WTC11 (cell line): ENCODE data around the gene NPAS3. TPM values are rescaled to one million over a fixed set of nuclear protein-coding genes. Genes with fewer than 3 reads are reported as not detected.

Source experiments
- ATAC-seq: fragments of 200-7000 bp; cut with Tn5 transposase; 2 replicates; pipeline ENCODE4 v1.10.0; 2021; ENCODE audit warnings: mild to moderate bottlenecking, moderate library complexity
- CTCF ChIA-PET: fragments of 300-600 bp; sonication (Branson Sonifier 250); formaldehyde crosslinking; loops from one replicate; lab custom pipeline; 2021; ENCODE audit warnings: antibody characterized with exemption; lab: Charles Lee
- POLR2A ChIA-PET: fragments of 350-600 bp; sonication (Branson Sonifier 250); formaldehyde crosslinking; loops from one replicate; lab custom pipeline; 2021; ENCODE audit warnings: antibody characterized with exemption; lab: Charles Lee
- DNase-seq: peaks from one replicate; pipeline ENCODE4 v3.0.0; 2021; ENCODE audit warnings: low spot score
- H3K27ac Mint-ChIP-seq: 2 replicates; pipeline ENCODE4 v1.8.0; 2021; ENCODE audit warnings: mixed read lengths
- H3K27me3 Mint-ChIP-seq: 2 replicates; pipeline ENCODE4 v1.8.0; 2021; ENCODE audit warnings: low read depth, mild to moderate bottlenecking, moderate library complexity, mixed read lengths
- H3K36me3 Mint-ChIP-seq: 2 replicates; pipeline ENCODE4 v1.8.0; 2021; ENCODE audit warnings: mixed read lengths
- H3K4me1 Mint-ChIP-seq: 2 replicates; pipeline ENCODE4 v1.8.0; 2022; ENCODE audit warnings: mixed read lengths
- H3K4me3 Mint-ChIP-seq: 2 replicates; pipeline ENCODE4 v1.8.0; 2021; ENCODE audit warnings: mild to moderate bottlenecking, moderate library complexity, mixed read lengths
- H3K9me3 Mint-ChIP-seq: 2 replicates; pipeline ENCODE4 v1.8.0; 2021; ENCODE audit warnings: mixed read lengths
- AFF4 ChIP-seq: sonication (generic); formaldehyde crosslinking; IDR thresholded peaks from 2 replicates; pipeline ENCODE4 v1.8.1; 2023; ENCODE audit warnings: mild to moderate bottlenecking, missing genetic modification reagents, borderline replicate concordance
- E2F4 ChIP-seq: sonication (generic); formaldehyde crosslinking; IDR thresholded peaks from 2 replicates; pipeline ENCODE4 v1.8.1; 2022; ENCODE audit warnings: low read depth, mild to moderate bottlenecking, moderate library complexity, missing genetic modification reagents, borderline replicate concordance
- ERG ChIP-seq: fragments of 250-450 bp; sonication (Bioruptor Pico); IDR thresholded peaks from 2 replicates; pipeline ENCODE4 v1.8.0; 2021; ENCODE audit warnings: mild to moderate bottlenecking
- GABPB1 ChIP-seq: sonication (generic); formaldehyde crosslinking; IDR thresholded peaks from 2 replicates; pipeline ENCODE4 v1.8.1; 2023; ENCODE audit warnings: mild to moderate bottlenecking, missing genetic modification reagents
- NFE2L1 ChIP-seq: sonication (generic); formaldehyde crosslinking; IDR thresholded peaks from 2 replicates; pipeline ENCODE4 v1.8.1; 2023; ENCODE audit warnings: missing genetic modification reagents
- NR2C2 ChIP-seq: sonication (generic); formaldehyde crosslinking; IDR thresholded peaks from 2 replicates; pipeline ENCODE4 v1.8.0; 2022; ENCODE audit warnings: mild to moderate bottlenecking, missing genetic modification reagents
- RELA ChIP-seq: sonication (generic); formaldehyde crosslinking; IDR thresholded peaks from 2 replicates; pipeline ENCODE4 v1.8.1; 2022; ENCODE audit warnings: missing genetic modification reagents, mild to moderate bottlenecking, borderline replicate concordance
- RORB ChIP-seq: fragments of 250-450 bp; sonication (Bioruptor Pico); IDR thresholded peaks from 2 replicates; pipeline ENCODE4 v1.9.0; 2021; ENCODE audit warnings: mild to moderate bottlenecking
- ZNF121 ChIP-seq: sonication (generic); formaldehyde crosslinking; IDR thresholded peaks from 2 replicates; pipeline ENCODE4 v1.8.0; 2023; ENCODE audit warnings: missing genetic modification reagents
- ZNF219 ChIP-seq: sonication (generic); formaldehyde crosslinking; IDR thresholded peaks from 2 replicates; pipeline ENCODE4 v1.8.0; 2023; ENCODE audit warnings: missing genetic modification reagents, mild to moderate bottlenecking, borderline replicate concordance
- ZNF317 ChIP-seq: sonication (generic); formaldehyde crosslinking; IDR thresholded peaks from 2 replicates; pipeline ENCODE4 v1.8.1; 2023; ENCODE audit warnings: low read depth, mild to moderate bottlenecking, moderate library complexity, missing genetic modification reagents, borderline replicate concordance
- ZNF396 ChIP-seq: fragments of 250-450 bp; sonication (Bioruptor Pico); IDR thresholded peaks from 2 replicates; pipeline ENCODE4 v1.8.0; 2021; ENCODE audit warnings: mild to moderate bottlenecking, moderate library complexity, borderline replicate concordance
- total RNA-seq: library from RNA; stranded (reverse); gene quantifications from 3 replicates; pipeline ENCODE4 v1.2.3, GENCODE V29; 2021
- TF ChIP-seq, protein P1 (sequence below): fragments of 250-450 bp; sonication (Bioruptor Pico); IDR thresholded peaks from 2 replicates; pipeline ENCODE4 v1.9.0; 2021; ENCODE audit warnings: moderate library complexity, mild to moderate bottlenecking, inconsistent platforms, borderline replicate concordance
- TF ChIP-seq, protein P2 (sequence below): sonication (generic); formaldehyde crosslinking; IDR thresholded peaks from 2 replicates; pipeline ENCODE4 v1.8.0; 2023; ENCODE audit warnings: mild to moderate bottlenecking, missing genetic modification reagents
- TF ChIP-seq, protein P3 (sequence below): sonication (generic); formaldehyde crosslinking; IDR thresholded peaks from 2 replicates; pipeline ENCODE4 v1.8.1; 2023; ENCODE audit warnings: mild to moderate bottlenecking, missing genetic modification reagents

NPAS3 gene
- total RNA-seq, 1 experiment from 2014 or later, result 3.2 TPM

- TF ChIP-seq, protein P1, sequence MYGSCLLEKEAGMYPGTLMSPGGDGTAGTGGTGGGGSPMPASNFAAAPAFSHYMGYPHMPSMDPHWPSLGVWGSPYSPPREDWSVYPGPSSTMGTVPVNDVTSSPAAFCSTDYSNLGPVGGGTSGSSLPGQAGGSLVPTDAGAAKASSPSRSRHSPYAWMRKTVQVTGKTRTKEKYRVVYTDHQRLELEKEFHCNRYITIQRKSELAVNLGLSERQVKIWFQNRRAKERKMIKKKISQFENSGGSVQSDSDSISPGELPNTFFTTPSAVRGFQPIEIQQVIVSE (CRISPR knock-in tag), result no peak
- TF ChIP-seq, protein P2, sequence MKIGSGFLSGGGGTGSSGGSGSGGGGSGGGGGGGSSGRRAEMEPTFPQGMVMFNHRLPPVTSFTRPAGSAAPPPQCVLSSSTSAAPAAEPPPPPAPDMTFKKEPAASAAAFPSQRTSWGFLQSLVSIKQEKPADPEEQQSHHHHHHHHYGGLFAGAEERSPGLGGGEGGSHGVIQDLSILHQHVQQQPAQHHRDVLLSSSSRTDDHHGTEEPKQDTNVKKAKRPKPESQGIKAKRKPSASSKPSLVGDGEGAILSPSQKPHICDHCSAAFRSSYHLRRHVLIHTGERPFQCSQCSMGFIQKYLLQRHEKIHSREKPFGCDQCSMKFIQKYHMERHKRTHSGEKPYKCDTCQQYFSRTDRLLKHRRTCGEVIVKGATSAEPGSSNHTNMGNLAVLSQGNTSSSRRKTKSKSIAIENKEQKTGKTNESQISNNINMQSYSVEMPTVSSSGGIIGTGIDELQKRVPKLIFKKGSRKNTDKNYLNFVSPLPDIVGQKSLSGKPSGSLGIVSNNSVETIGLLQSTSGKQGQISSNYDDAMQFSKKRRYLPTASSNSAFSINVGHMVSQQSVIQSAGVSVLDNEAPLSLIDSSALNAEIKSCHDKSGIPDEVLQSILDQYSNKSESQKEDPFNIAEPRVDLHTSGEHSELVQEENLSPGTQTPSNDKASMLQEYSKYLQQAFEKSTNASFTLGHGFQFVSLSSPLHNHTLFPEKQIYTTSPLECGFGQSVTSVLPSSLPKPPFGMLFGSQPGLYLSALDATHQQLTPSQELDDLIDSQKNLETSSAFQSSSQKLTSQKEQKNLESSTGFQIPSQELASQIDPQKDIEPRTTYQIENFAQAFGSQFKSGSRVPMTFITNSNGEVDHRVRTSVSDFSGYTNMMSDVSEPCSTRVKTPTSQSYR, result no peak
- TF ChIP-seq GABPB1 (CRISPR knock-in tag) (no peak), ZNF121 (CRISPR knock-in tag) (no peak), ERG (CRISPR knock-in tag) (no peak), E2F4 (CRISPR knock-in tag) (no peak), RELA (CRISPR knock-in tag) (no peak), NR2C2 (no peak), ZNF317 (CRISPR knock-in tag) (no peak)
- TF ChIP-seq, protein P3, sequence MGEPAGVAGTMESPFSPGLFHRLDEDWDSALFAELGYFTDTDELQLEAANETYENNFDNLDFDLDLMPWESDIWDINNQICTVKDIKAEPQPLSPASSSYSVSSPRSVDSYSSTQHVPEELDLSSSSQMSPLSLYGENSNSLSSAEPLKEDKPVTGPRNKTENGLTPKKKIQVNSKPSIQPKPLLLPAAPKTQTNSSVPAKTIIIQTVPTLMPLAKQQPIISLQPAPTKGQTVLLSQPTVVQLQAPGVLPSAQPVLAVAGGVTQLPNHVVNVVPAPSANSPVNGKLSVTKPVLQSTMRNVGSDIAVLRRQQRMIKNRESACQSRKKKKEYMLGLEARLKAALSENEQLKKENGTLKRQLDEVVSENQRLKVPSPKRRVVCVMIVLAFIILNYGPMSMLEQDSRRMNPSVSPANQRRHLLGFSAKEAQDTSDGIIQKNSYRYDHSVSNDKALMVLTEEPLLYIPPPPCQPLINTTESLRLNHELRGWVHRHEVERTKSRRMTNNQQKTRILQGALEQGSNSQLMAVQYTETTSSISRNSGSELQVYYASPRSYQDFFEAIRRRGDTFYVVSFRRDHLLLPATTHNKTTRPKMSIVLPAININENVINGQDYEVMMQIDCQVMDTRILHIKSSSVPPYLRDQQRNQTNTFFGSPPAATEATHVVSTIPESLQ, result no peak
Measured at GRCh38 chr14:33602396-33602795, 663.7 kb downstream of the NPAS3 start (continued).

GRCh38 chr14:33606591-33606990 lies 667.9 kb downstream of the NPAS3 start:
- Mint-ChIP-seq H3K9me3 (peaks cover 7% of the 10 kb centered on the region), H3K27me3 (no peaks in the 10 kb centered on the region)

More at GRCh38 chr14:33606591-33606990, 667.9 kb downstream of the NPAS3 start:
- no peaks in the 10 kb centered on the region for H3K36me3 Mint-ChIP-seq
- ChIA-PET POLR2A (no interaction called here), CTCF (no interaction called here)
- ATAC-seq (no peak), DNase-seq (no peak)
- no peak for TF ChIP-seq RORB (CRISPR knock-in tag)
- no peak for TF ChIP-seq AFF4
- no peak for TF ChIP-seq ZNF396 (CRISPR knock-in tag)
- no peak for TF ChIP-seq ZNF317 (CRISPR knock-in tag)
- TF ChIP-seq ZNF219, result no peak
- no peak for TF ChIP-seq NFE2L1 (CRISPR knock-in tag)
- peaks cover 8% of the 10 kb centered on the region for H3K4me1 Mint-ChIP-seq
- no peak overlapping the region for H3K4me3 Mint-ChIP-seq
- H3K27ac Mint-ChIP-seq, result no peak overlapping the region
